ENCODE measurements around the gene GLIPR2. TPM values are rescaled to one million over a fixed set of nuclear protein-coding genes. Genes with fewer than 3 reads are reported as not detected.

The GLIPR2 gene
- total and polyA plus RNA-seq, 4 donors, result 17.4 to 112 (median 75.8) TPM

GRCh38 chr9:36154331-36154952 is 17.9 kb downstream of the GLIPR2 start:
- DNase-seq (peak; percentile 62 to 77 (median 75)), ATAC-seq (ENCODE audit: insufficient read depth, low FRiP score) (peak; percentile 36)
- Histone ChIP-seq H3K9me3 (ENCODE audit: control insufficient read depth in 4 of 4, insufficient read depth in 3 of 4, low read length in 3 of 4) (peaks cover 0 to 2% (median 0%) of the 10 kb centered on the region in 4 donors), H3K27me3 (ENCODE audit: control insufficient read depth in 3 of 3, insufficient read depth in 3 of 3, low read length in 2 of 3) (no peaks in the 10 kb centered on the region), H3K9ac (ENCODE audit: insufficient read depth in 1 of 2, low read length in 2 of 2) (peak overlapping the region in 1 of 2 donors; percentile 85), H3K36me3 (ENCODE audit: control insufficient read depth in 4 of 4, insufficient read depth in 4 of 4, low read length in 4 of 4) (peaks cover 0 to 3% (median under 1%) of the 10 kb centered on the region in 4 donors), H3K4me1 (ENCODE audit: control insufficient read depth in 5 of 5, insufficient read depth in 5 of 5, low read length in 5 of 5) (peaks cover 0 to 10% (median 5%) of the 10 kb centered on the region in 5 donors), H3K27ac (ENCODE audit: low read depth in 1 of 2, low read length in 1 of 2) (peak overlapping the region; percentile 12 to 84), H3K4me3 (no peak overlapping the region)
- no peak for TF ChIP-seq CTCF (IDR thresholded peaks at IDR 0.05; ENCODE audit: control extremely low read depth, extremely low read depth)
- WGBS, 2 donors, result 17 to 38% methylated on average over 11 of the region's 11 CpGs

GRCh38 chr9:36156116-36156515 is 19.6 kb downstream of the GLIPR2 start:
- 86 to 95% methylated on average over 6 of the region's 6 CpGs for WGBS, 2 donors
- ATAC-seq (ENCODE audit: insufficient read depth, low FRiP score), result no peak

GRCh38 chr9:36158122-36158521 is 21.6 kb downstream of the GLIPR2 start:
- Histone ChIP-seq H3K9ac (ENCODE audit: insufficient read depth in 1 of 2, low read length in 2 of 2) (no peak overlapping the region), H3K9me3 (ENCODE audit: control insufficient read depth in 4 of 4, insufficient read depth in 3 of 4, low read length in 3 of 4) (peaks cover 0 to 2% (median 0%) of the 10 kb centered on the region in 4 donors), H3K4me3 (no peak overlapping the region), H3K27me3 (ENCODE audit: control insufficient read depth in 3 of 3, insufficient read depth in 3 of 3, low read length in 2 of 3) (no peaks in the 10 kb centered on the region), H3K36me3 (ENCODE audit: control insufficient read depth in 4 of 4, insufficient read depth in 4 of 4, low read length in 4 of 4) (peaks cover 0 to 5% (median under 1%) of the 10 kb centered on the region in 4 donors), H3K27ac (ENCODE audit: low read depth in 1 of 2, low read length in 1 of 2) (peak overlapping the region in 1 of 2 donors; percentile 64), H3K4me1 (ENCODE audit: control insufficient read depth in 5 of 5, insufficient read depth in 5 of 5, low read length in 5 of 5) (peaks cover 0 to 16% (median 8%) of the 10 kb centered on the region in 5 donors)
- TF ChIP-seq CTCF (IDR thresholded peaks at IDR 0.05; ENCODE audit: control extremely low read depth, extremely low read depth), result no peak
- 63 to 74% methylated on average over 2 of the region's 2 CpGs for WGBS, 2 donors
- DNase-seq, result peak in 2 of 3 donors; percentile 57 to 70
- ATAC-seq (ENCODE audit: insufficient read depth, low FRiP score), result no peak

More at GRCh38 chr9:36156116-36156515, 19.6 kb downstream of the GLIPR2 start:
- DNase-seq, result no peak
- H3K36me3 ChIP-seq (ENCODE audit: control insufficient read depth in 4 of 4, insufficient read depth in 4 of 4, low read length in 4 of 4), result peaks cover 0 to 3% (median under 1%) of the 10 kb centered on the region in 4 donors
- no peak overlapping the region for H3K9ac ChIP-seq (ENCODE audit: insufficient read depth in 1 of 2, low read length in 2 of 2)
- H3K27me3 ChIP-seq (ENCODE audit: control insufficient read depth in 3 of 3, insufficient read depth in 3 of 3, low read length in 2 of 3), result no peaks in the 10 kb centered on the region
- H3K9me3 ChIP-seq (ENCODE audit: control insufficient read depth in 4 of 4, insufficient read depth in 3 of 4, low read length in 3 of 4), result peaks cover 0 to 2% (median 0%) of the 10 kb centered on the region in 4 donors
- no peak overlapping the region for H3K27ac ChIP-seq (ENCODE audit: low read depth in 1 of 2, low read length in 1 of 2)
- peaks cover 0 to 10% (median 4%) of the 10 kb centered on the region in 5 donors for H3K4me1 ChIP-seq (ENCODE audit: control insufficient read depth in 5 of 5, insufficient read depth in 5 of 5, low read length in 5 of 5)
- TF ChIP-seq CTCF (IDR thresholded peaks at IDR 0.05; ENCODE audit: control extremely low read depth, extremely low read depth), result no peak
- H3K4me3 ChIP-seq, result no peak overlapping the region
